DND-41 (cell line): ENCODE measurements around the gene PERCC1.

ENCODE experiments used
- ATAC-seq: fragments of 200-7000 bp; cut with Tn5 transposase; 3 replicates; pipeline ENCODE4 v1.9.1; 2021; ENCODE audit warnings: low read depth; ENCODE audit not compliant: insufficient read depth
- DNase-seq: peaks from one replicate; pipeline ENCODE4 v3.0.0-alpha.2; 2020
- H2AFZ ChIP-seq: 2 replicates; pipeline ENCODE4 v1.6.0; 2012; ENCODE audit warnings: low read depth, low read length
- H3K27ac ChIP-seq: 2 replicates; pipeline ENCODE4 v1.5.1; 2012; ENCODE audit warnings: low read length, inconsistent platforms
- H3K27me3 ChIP-seq: fragments of 200-600 bp; sonication (generic); 2 replicates; pipeline ENCODE4 v1.6.0; 2012; ENCODE audit warnings: low read length, mild to moderate bottlenecking, inconsistent platforms; ENCODE audit not compliant: insufficient read depth, poor library complexity
- H3K36me3 ChIP-seq: 2 replicates; pipeline ENCODE4 v1.5.1; 2012; ENCODE audit warnings: low read length, inconsistent platforms; ENCODE audit not compliant: insufficient read depth
- H3K4me1 ChIP-seq: 2 replicates; pipeline ENCODE4 v1.5.1; 2012; ENCODE audit warnings: mild to moderate bottlenecking, low read length; ENCODE audit not compliant: insufficient read depth
- H3K4me2 ChIP-seq: 2 replicates; pipeline ENCODE4 v1.6.0; 2012; ENCODE audit warnings: mild to moderate bottlenecking, moderate library complexity, low read length, inconsistent platforms; ENCODE audit not compliant: insufficient read depth
- H3K4me3 ChIP-seq, 2 experiments: fragments of 200-600 bp in 1 of 2; shearing (Covaris generic) in 1 of 2; 2 replicates each; pipeline ENCODE4 v1.5.1; 2012 to 2016; ENCODE audit warnings: inconsistent platforms in 2 of 2, low read length in 2 of 2, mild to moderate bottlenecking in 2 of 2, low read depth in 1 of 2, moderate library complexity in 1 of 2
- H3K79me2 ChIP-seq: 2 replicates; pipeline ENCODE4 v1.6.0; 2012; ENCODE audit warnings: low read length, inconsistent platforms; ENCODE audit not compliant: insufficient read depth
- H3K9ac ChIP-seq: 2 replicates; pipeline ENCODE4 v1.6.0; 2012; ENCODE audit warnings: low read depth, mild to moderate bottlenecking, inconsistent platforms, low read length, moderate library complexity
- H3K9me3 ChIP-seq: 2 replicates; pipeline ENCODE4 v1.5.1; 2012; ENCODE audit warnings: low read length, moderate library complexity, mild to moderate bottlenecking, inconsistent platforms; ENCODE audit not compliant: insufficient read depth, severe bottlenecking
- H4K20me1 ChIP-seq: 2 replicates; pipeline ENCODE4 v1.6.0; 2012; ENCODE audit warnings: low read length; ENCODE audit not compliant: insufficient read depth
- EZH2 ChIP-seq: IDR thresholded peaks from 3 replicates; pipeline ENCODE4 v1.6.1; 2012; ENCODE audit warnings: borderline replicate concordance, low read depth, mild to moderate bottlenecking, moderate library complexity, low read length, inconsistent platforms; ENCODE audit not compliant: severe bottlenecking
- TF ChIP-seq, protein P1 (sequence below): IDR thresholded peaks from 2 replicates; pipeline ENCODE4 v1.5.1; 2012; ENCODE audit warnings: borderline replicate concordance, low read length, moderate library complexity, mild to moderate bottlenecking; ENCODE audit not compliant: poor library complexity, severe bottlenecking; ENCODE audit errors: extremely low read depth

The PERCC1 gene

GRCh38 chr16:1457489-1458245 lies 26.8 kb downstream of the PERCC1 start:
- ATAC-seq = no peak
- H4K20me1 ChIP-seq = peaks cover 5% of the 10 kb centered on the region
- no peak overlapping the region for H3K9ac ChIP-seq
- H3K79me2 ChIP-seq = peaks cover under 1% of the 10 kb centered on the region; the same call in 1 of the 2 replicates
- no peaks in the 10 kb centered on the region for H3K4me1 ChIP-seq
- H3K4me3 ChIP-seq = no peak overlapping the region
- H3K36me3 ChIP-seq = peaks cover 76% of the 10 kb centered on the region
- TF ChIP-seq, protein P1, sequence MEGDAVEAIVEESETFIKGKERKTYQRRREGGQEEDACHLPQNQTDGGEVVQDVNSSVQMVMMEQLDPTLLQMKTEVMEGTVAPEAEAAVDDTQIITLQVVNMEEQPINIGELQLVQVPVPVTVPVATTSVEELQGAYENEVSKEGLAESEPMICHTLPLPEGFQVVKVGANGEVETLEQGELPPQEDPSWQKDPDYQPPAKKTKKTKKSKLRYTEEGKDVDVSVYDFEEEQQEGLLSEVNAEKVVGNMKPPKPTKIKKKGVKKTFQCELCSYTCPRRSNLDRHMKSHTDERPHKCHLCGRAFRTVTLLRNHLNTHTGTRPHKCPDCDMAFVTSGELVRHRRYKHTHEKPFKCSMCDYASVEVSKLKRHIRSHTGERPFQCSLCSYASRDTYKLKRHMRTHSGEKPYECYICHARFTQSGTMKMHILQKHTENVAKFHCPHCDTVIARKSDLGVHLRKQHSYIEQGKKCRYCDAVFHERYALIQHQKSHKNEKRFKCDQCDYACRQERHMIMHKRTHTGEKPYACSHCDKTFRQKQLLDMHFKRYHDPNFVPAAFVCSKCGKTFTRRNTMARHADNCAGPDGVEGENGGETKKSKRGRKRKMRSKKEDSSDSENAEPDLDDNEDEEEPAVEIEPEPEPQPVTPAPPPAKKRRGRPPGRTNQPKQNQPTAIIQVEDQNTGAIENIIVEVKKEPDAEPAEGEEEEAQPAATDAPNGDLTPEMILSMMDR = no peak
- no peak for TF ChIP-seq EZH2
- no peak overlapping the region for H3K27ac ChIP-seq
- no peaks in the 10 kb centered on the region for H3K27me3 ChIP-seq
- H3K4me2 ChIP-seq = no peak overlapping the region
- no peaks in the 10 kb centered on the region for H3K9me3 ChIP-seq
- no peak for DNase-seq
- no peak overlapping the region for H2AFZ ChIP-seq

DNA sequence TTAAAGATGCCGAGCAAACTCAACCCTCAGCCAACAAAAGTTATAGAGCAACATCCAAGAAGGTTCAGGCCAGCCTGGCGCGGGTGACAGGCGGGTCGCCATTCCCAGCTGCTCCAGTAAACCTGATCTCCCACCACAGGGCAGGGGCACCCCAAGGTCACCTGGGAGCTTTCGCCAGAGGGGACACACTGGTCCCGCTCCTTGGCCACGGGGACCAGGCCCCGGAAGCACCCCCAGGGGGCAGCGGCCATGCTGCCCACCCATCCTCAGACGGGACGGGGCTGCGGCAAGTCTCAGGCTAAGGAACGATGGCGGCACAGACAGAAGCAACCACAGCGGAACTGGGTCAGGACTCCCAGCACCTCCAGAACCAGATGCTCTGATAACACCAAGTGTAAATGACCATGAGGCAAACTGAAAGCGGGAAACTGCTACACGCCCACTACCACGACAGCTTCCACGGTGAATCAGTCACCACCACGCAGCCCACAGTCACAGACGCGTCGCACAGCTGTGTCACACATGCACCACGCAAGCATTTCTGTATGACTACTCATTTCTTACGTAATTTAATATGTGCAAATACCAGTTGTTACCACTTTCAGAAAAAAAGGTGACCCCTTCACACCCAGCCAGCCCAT lies 27.6 kb downstream of the PERCC1 start:
- DNase-seq (no peak), ATAC-seq (no peak)
- no peak for TF ChIP-seq EZH2
- TF ChIP-seq, protein P1 = no peak
- Histone ChIP-seq H3K4me3 (no peak overlapping the region), H2AFZ (no peak overlapping the region), H3K27ac (no peak overlapping the region), H3K4me2 (no peak overlapping the region), H4K20me1 (peaks cover 5% of the 10 kb centered on the region), H3K79me2 (peaks cover 5% of the 10 kb centered on the region; the same call in 1 of the 2 replicates), H3K4me1 (no peaks in the 10 kb centered on the region), H3K9me3 (no peaks in the 10 kb centered on the region), H3K9ac (no peak overlapping the region), H3K27me3 (no peaks in the 10 kb centered on the region), H3K36me3 (peaks cover 75% of the 10 kb centered on the region)

- ATAC-seq (no peak), DNase-seq (no peak)
- Histone ChIP-seq H3K4me2 (no peak overlapping the region), H3K4me1 (no peaks in the 10 kb centered on the region), H3K27ac (no peak overlapping the region), H3K79me2 (peaks cover 5% of the 10 kb centered on the region; the same call in 1 of the 2 replicates), H2AFZ (no peak overlapping the region), H4K20me1 (peaks cover 5% of the 10 kb centered on the region), H3K36me3 (peaks cover 70% of the 10 kb centered on the region), H3K27me3 (no peaks in the 10 kb centered on the region), H3K9ac (no peak overlapping the region), H3K4me3 (no peak overlapping the region), H3K9me3 (no peaks in the 10 kb centered on the region)
- TF ChIP-seq, protein P1 = no peak
These were observed 28.1 kb downstream of the PERCC1 start for GRCh38 chr16:1458977-1459341.
